BE2C (cell line): ENCODE measurements around the gene ARMH1.

Experiments used
- DNase-seq: peaks from one replicate; pipeline ENCODE4 v3.0.0-alpha.2; 2020
- H3K27me3 ChIP-seq: fragments of 250-450 bp; sonication (Bioruptor Pico); 2 replicates; pipeline ENCODE4 v1.5.1; 2020; ENCODE audit warnings: mild to moderate bottlenecking
- H3K36me3 ChIP-seq: fragments of 250-450 bp; sonication (Bioruptor Pico); 2 replicates; pipeline ENCODE4 v1.5.1; 2020; ENCODE audit warnings: mild to moderate bottlenecking
- H3K4me1 ChIP-seq: fragments of 250-450 bp; sonication (Bioruptor Pico); 2 replicates; pipeline ENCODE4 v1.5.1; 2020
- H3K4me3 ChIP-seq: 2 replicates; pipeline ENCODE4 v1.5.1; 2011; ENCODE audit warnings: low read depth, low read length
- H3K9me3 ChIP-seq: fragments of 250-450 bp; sonication (Bioruptor Pico); 2 replicates; pipeline ENCODE4 v1.5.1; 2020
- TF ChIP-seq, protein P1 (sequence below): IDR thresholded peaks from 2 replicates; pipeline ENCODE4 v1.5.1; 2012; ENCODE audit warnings: mild to moderate bottlenecking, low read depth, low read length

ARMH1 gene

DNA sequence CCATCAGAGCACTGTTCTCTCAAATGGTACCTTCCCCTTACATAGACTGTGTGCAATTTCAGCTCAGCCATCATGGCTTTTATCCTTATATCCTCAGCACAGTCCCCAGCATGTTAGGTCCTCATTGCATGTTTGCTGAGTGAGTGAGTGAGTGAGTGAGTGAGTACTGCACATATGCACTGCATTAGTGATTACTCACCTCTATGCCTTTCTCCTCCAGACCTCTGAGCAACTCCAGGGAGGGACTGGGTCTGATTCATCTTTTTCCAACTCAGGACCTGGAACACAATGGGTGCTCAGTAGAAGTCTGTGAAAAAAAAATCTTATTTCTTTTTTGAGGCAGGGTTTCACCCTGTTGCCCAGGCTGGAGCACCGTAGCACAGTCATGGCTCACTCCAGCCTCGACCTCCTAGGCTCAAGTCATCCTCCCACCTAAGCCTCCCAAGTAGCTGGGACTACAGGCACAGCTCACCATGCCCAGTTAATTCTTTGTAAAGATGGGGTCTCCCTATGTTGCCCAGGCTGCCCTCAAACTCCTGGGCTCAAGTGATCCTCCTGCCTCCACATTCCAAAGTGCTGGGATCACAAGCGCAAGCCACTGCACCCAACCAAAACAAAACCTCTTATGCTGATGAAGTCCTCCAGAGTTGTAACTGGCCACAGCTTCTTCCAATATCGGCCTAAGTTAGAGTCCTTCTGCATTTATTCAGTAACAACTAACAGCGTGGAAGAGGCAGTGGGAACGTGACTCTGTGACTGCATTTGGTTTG lies 32.8 kb downstream of the ARMH1 start:
- no peak for DNase-seq
- Histone ChIP-seq H3K4me3 (no peak overlapping the region), H3K36me3 (no peaks in the 10 kb centered on the region), H3K4me1 (no peaks in the 10 kb centered on the region), H3K9me3 (no peaks in the 10 kb centered on the region), H3K27me3 (no peaks in the 10 kb centered on the region)
- TF ChIP-seq, protein P1, sequence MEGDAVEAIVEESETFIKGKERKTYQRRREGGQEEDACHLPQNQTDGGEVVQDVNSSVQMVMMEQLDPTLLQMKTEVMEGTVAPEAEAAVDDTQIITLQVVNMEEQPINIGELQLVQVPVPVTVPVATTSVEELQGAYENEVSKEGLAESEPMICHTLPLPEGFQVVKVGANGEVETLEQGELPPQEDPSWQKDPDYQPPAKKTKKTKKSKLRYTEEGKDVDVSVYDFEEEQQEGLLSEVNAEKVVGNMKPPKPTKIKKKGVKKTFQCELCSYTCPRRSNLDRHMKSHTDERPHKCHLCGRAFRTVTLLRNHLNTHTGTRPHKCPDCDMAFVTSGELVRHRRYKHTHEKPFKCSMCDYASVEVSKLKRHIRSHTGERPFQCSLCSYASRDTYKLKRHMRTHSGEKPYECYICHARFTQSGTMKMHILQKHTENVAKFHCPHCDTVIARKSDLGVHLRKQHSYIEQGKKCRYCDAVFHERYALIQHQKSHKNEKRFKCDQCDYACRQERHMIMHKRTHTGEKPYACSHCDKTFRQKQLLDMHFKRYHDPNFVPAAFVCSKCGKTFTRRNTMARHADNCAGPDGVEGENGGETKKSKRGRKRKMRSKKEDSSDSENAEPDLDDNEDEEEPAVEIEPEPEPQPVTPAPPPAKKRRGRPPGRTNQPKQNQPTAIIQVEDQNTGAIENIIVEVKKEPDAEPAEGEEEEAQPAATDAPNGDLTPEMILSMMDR, result no peak

DNA sequence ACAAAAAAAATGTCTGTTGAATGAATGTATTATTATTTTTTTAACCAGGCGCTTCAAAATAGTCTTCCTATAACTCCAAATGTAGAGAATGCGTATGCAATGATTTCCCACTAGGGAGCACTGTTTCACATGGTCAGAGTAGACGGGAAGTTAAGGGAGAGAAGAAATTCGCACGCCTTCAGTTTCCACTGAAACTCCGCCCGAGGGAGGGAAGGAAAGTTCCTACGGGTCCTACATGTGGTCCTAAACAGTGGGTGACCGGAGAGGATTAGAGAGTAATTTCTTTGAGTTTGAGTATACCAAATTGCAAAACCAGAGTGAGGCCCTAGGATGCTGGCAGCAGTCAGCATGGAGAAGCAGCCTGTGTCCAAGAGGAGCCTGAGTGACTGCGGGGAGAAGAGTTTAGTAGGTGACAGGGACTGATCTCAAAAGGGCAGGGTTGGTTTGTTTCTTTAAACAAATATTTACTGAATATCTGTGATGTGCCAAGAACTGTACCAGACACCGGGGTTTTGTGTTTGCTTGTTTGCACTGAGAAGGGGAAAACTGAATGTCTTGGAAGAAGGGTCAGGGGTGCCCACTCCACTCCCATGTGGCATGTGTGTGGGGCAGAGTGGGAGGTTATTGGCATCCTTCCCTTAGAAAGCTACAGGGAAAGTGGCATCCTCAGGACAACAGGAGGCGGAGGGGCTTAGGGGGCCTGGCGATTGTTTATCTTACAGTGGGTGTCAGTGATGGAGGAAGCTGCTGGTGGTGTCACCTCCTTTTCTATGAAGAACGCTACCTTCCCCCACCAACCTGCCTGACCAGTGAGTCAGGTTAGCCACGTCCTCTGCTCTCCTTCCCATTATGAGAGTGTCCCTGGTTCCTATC lies 33.7 kb downstream of the ARMH1 start:
- no peak overlapping the region for H3K4me3 ChIP-seq

DNA sequence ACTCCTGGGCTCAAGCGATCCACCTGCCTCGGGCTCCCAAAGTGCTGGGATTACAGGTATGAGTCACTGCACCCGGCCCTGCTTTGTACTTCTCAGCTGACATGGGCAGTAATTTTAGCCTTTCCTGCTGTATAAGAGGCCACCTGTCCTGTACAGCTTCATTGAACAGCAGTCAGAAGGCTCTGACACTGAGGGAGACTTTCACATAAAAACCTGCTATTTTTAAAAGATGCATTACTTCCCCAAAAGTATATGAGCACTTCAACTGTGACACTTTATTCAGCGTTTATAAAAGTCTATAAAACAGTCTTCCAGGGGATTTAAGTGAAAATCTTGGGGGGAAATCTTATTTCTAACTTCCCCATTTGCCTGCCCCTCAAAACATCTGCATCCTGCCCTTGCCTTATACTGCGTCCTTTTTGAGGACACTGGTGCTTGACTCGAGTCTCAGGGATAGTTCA lies 38.8 kb downstream of the ARMH1 start:
- DNase-seq, result no peak
- no peak overlapping the region for H3K4me3 ChIP-seq
- TF ChIP-seq, protein P1, result no peak
- H3K9me3 ChIP-seq, result no peaks in the 10 kb centered on the region
- H3K36me3 ChIP-seq, result no peaks in the 10 kb centered on the region
- no peaks in the 10 kb centered on the region for H3K27me3 ChIP-seq
- no peaks in the 10 kb centered on the region for H3K4me1 ChIP-seq

More for the DNA sequence above, 33.7 kb downstream of the ARMH1 start:
- no peaks in the 10 kb centered on the region for H3K4me1 ChIP-seq
- no peaks in the 10 kb centered on the region for H3K27me3 ChIP-seq
- peak; percentile 24 for DNase-seq
- H3K36me3 ChIP-seq, result no peaks in the 10 kb centered on the region
- TF ChIP-seq, protein P1, result peak; percentile 67
- H3K9me3 ChIP-seq, result no peaks in the 10 kb centered on the region

DNA sequence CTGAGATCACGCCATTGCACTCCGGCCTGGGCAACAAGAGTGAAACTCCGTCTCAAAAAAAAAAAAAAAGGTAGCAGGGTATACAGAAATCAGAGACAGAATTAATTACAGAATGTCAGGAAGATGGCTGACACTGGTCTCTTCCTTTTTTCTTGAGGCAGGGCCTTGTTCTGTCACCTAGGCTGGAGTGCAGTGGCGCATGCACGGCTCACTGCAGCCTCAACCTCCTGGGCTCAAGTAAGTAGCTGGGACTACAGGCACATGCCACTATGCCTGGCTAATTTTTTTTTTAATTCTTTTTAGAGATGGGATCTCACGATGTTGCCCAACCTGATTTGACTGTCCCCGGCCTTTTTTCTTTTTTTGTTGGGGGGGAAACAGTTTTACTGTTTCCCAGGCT lies 40.0 kb downstream of the ARMH1 start:
- H3K4me3 ChIP-seq, result no peak overlapping the region
- no peaks in the 10 kb centered on the region for H3K27me3 ChIP-seq
- no peak for DNase-seq
- TF ChIP-seq, protein P1, result no peak
- H3K36me3 ChIP-seq, result no peaks in the 10 kb centered on the region
- no peaks in the 10 kb centered on the region for H3K4me1 ChIP-seq
- H3K9me3 ChIP-seq, result no peaks in the 10 kb centered on the region

DNA sequence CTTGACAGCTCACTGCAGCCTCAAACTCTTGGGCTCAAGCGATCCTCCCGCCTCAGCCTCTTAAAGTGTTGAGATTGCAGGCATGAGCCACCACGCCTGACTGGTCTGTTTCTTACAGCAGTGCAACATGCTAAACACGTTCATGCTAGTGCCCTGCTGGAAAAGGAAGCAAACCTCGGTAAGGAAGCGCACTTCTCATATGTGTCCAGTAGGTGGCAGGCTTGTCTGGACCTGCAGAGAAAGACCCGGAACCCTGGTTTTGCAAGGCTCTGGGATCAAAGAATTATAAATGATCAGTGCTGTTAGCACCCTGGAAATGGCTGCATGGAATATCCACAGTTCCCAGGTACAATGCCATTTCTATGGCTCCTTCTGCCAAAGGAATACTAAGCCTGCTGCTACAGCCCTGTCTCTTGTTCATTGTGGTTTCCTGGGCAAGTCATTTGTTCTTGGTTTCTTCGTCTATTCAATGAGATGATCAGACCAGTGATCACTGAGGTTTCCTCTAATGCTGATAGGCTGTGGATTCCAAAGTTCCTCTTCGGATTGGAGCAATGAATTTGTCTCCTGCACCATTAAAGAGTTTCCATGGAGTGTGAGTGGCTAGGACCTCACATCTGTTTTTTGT lies 40.5 kb downstream of the ARMH1 start:
- Histone ChIP-seq H3K9me3 (no peaks in the 10 kb centered on the region), H3K4me3 (no peak overlapping the region), H3K4me1 (no peaks in the 10 kb centered on the region), H3K36me3 (no peaks in the 10 kb centered on the region), H3K27me3 (no peaks in the 10 kb centered on the region)
- peak; percentile 50 for DNase-seq
- TF ChIP-seq, protein P1, result peak; percentile 80
